ENCODE results near the gene IL36A. TPM values are rescaled to one million over a fixed set of nuclear protein-coding genes. Genes with fewer than 3 reads are reported as not detected.

IL36A gene, protein sequence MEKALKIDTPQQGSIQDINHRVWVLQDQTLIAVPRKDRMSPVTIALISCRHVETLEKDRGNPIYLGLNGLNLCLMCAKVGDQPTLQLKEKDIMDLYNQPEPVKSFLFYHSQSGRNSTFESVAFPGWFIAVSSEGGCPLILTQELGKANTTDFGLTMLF
- not detected for total RNA-seq
- long read RNA-seq, donor 1, result 0 reads
- long read RNA-seq, donor 2, result 0 reads

GRCh38 chr2:113005030-113005509 is at the start of gene IL36A:
Gene IL36A, plus strand, starts transcription at chr2:113005459. Its CDS starts 413 bp downstream, at chr2:113005872.
- Histone ChIP-seq H3K4me1 (ENCODE audit: low read depth) (no peaks in the 10 kb centered on the region), H3K9me3 (peaks cover 10% of the 10 kb centered on the region), H3K36me3 (ENCODE audit: low read depth) (no peaks in the 10 kb centered on the region), H3K4me3 (no peak within 1 kb of the TSS)
- ATAC-seq (no peak), DNase-seq (no peak)
- no peak for TF ChIP-seq CTCF (IDR thresholded peaks at IDR 0.05)
- intact Hi-C loops (cut with DNase I, micrococcal nuclease), result no loop called here

GRCh38 chr2:112957511-112957910 is 47.7 kb upstream of the IL36A start:
- Histone ChIP-seq H3K36me3 (ENCODE audit: low read depth) (no peaks in the 10 kb centered on the region), H3K4me1 (ENCODE audit: low read depth) (no peaks in the 10 kb centered on the region), H3K9me3 (no peaks in the 10 kb centered on the region), H3K4me3 (no peak overlapping the region)
- intact Hi-C loops (cut with DNase I, micrococcal nuclease), result no loop called here
- ATAC-seq (no peak), DNase-seq (no peak)
- TF ChIP-seq CTCF (IDR thresholded peaks at IDR 0.05), result no peak

DNA sequence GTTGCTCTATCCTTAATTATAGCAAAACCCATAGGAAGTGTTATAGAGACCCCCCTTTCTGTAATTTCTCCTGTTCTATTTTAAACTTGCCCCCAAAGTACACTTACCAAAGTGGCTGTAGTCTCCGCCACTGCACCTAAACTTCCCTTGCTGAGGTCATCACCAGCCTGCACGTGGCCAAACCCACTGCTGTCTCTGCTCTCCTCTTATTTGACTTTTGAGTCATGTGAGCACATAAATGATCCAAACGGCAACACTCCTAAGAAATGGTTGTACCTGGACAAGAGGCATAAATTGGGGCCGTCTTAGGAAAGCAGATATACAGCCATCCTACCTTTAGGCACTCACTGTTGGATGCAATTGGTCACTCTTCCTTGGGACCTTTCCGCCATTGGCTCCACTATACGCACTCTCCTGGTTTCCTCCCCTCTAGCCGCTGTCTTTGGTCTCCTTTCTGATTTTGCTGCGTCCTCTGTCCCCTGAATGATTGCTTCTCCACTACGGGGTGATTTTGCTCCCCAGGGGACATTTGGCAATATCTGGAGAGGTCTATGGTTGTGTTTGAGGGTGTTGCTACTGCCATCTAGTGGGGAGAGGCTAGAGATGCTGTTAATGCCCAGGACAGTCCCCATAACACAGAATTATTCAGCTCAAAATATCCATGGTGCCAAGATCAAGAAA is 46.7 kb upstream of the IL36A start:
- no peaks in the 10 kb centered on the region for H3K9me3 ChIP-seq
- intact Hi-C loops (cut with DNase I, micrococcal nuclease), result no loop called here
- ATAC-seq (peak; percentile 84), DNase-seq (peak in 1 of 3 donors; percentile 42)
- H3K4me1 ChIP-seq (ENCODE audit: low read depth), result no peaks in the 10 kb centered on the region
- H3K36me3 ChIP-seq (ENCODE audit: low read depth), result no peaks in the 10 kb centered on the region
- TF ChIP-seq CTCF (IDR thresholded peaks at IDR 0.05), result peak; percentile 68
- H3K4me3 ChIP-seq, result no peak overlapping the region

DNA sequence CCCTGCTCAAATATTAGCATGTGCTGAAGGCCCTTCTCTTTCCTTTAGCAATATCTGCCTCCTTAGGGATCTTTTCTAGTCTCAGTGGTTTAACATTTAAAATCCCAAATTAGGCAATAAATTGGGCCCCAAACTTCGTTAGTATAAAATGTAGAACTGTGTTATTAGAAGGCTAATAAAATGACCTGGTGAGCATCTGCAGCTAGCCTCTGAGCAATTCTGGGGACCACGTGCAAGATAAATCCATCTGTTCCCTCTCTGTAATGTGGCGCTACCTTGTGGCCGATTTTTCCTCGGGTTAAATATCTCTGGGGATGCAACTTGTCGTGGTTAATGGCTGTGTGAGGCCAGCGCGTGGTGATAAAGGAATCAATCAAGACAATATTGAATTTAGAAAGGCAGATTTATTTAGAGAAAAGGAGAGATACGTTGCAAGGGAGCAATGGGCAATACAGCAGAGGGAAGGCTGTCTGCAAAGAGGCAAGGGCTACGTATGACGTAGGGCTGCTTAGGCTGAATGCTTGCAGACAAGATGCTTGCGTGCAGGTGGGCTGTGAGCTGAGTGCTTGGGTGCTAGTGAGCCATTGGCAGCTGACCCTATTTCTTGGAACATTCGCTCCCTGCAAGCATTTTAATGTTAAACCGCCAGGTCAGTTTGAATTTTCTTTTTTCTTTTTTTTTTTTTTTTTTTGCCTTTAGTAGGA is 46.0 kb upstream of the IL36A start:
- DNase-seq, result no peak
- TF ChIP-seq CTCF (IDR thresholded peaks at IDR 0.05), result no peak
- ATAC-seq, result peak; percentile 51
- intact Hi-C loops (cut with DNase I, micrococcal nuclease), result no loop called here
- Histone ChIP-seq H3K9me3 (no peaks in the 10 kb centered on the region), H3K4me1 (ENCODE audit: low read depth) (no peaks in the 10 kb centered on the region), H3K4me3 (no peak overlapping the region), H3K36me3 (ENCODE audit: low read depth) (no peaks in the 10 kb centered on the region)

DNA sequence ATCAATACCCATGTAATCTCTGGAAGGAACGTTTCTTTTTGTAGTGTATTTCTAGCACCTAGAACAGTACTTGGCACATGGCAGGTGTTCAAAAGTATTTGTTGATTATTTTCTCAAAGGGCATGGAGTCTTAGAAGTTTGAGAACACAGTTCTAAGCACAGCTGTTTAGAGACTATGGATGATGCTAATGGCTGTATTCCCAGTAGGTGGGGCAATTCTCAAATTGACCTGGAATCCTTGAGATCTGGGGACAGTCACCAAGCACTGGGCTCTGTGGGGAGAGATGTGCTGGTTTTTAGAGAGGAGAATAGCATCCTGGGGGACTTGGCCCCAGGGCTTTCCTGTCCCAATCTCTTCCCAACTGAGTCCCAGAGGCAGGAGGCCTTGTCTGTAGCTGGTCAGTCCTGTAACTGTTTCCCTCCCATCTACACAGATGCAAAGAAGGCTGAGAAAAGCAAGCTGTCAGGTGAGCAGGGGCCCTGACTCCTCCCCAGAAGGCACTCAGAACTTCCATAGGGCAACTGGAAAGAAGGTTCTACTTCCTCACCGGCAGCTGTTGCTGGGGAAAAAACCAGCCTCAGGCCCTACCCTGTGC is 44.9 kb upstream of the IL36A start:
- intact Hi-C loops (cut with DNase I, micrococcal nuclease), result no loop called here
- ATAC-seq, result no peak
- TF ChIP-seq CTCF (IDR thresholded peaks at IDR 0.05), result no peak
- Histone ChIP-seq H3K36me3 (ENCODE audit: low read depth) (no peaks in the 10 kb centered on the region), H3K9me3 (no peaks in the 10 kb centered on the region), H3K4me1 (ENCODE audit: low read depth) (no peaks in the 10 kb centered on the region), H3K4me3 (no peak overlapping the region)
- DNase-seq, result no peak
